ENCODE data around the gene OSBPL5.
"Not testable (repeated sequence)": the region's sequence is repeated elsewhere in the genome, so short reads cannot be mapped to it uniquely, and the experiment has no call there.

OSBPL5 gene

GRCh38 chr11:3123761-3124733, 41.1 kb downstream of the OSBPL5 start:
- no peak for DNase-seq (ENCODE audit: low read depth, low spot score)

- no peak for DNase-seq (ENCODE audit: low read depth, low spot score)
Measured at GRCh38 chr11:3123305-3123704, 41.8 kb downstream of the OSBPL5 start.

DNA sequence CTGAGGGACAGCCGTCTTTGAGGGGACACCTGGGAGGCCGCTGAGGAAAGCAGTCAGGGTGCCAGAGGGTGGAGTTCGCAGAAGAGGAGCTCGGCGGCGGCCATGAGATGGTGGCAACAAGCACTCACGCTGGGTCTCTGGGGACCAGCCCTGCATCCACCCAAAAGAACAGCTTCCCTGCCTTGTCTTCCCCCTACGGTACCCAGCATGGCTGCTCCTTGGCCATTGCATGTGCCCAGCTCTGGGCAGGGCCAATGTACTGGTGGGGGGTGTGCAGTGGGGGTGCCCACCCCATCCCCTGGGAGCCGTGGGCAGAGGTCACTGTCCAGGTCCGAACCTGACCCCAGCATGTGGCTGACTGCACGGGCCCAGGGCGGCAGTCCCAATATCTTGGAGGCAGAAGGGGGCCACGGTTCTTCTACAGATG, 42.3 kb downstream of the OSBPL5 start:
- DNase-seq (ENCODE audit: low read depth, low spot score) = no peak

- DNase-seq (ENCODE audit: low read depth, low spot score) = no peak
Measured at GRCh38 chr11:3121931-3122774, 43.0 kb downstream of the OSBPL5 start.

- no peak for DNase-seq (ENCODE audit: low read depth, low spot score)
Measured at GRCh38 chr11:3121416-3121815, 43.7 kb downstream of the OSBPL5 start.

GRCh38 chr11:3120071-3120792, 44.9 kb downstream of the OSBPL5 start:
- DNase-seq (ENCODE audit: low read depth, low spot score) = no peak

GRCh38 chr11:3119141-3119821, 45.8 kb downstream of the OSBPL5 start:
- no peak for DNase-seq (ENCODE audit: low read depth, low spot score)

- no peak for DNase-seq (ENCODE audit: low read depth, low spot score)
Measured at GRCh38 chr11:3115321-3115720, 49.8 kb downstream of the OSBPL5 start.

DNA sequence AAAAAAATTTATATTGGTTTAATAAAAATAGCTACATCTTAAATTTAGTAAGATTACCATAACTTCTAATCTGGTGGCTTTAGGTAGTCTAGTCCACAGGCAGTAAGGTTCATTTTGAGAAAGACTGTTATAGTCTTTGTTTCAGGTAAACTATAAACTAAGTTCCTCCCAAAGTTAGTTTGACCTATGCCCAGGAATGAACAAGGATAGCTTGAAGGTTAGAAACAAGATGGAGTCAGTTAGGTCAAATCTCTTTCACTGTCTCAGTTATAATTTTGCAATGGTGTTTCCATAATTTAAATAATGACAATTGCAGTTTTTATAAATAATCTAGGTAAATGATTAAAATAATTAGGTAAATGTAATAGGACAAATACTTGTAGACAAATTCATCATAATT, 51.4 kb downstream of the OSBPL5 start:
- not testable (repeated sequence) for DNase-seq (ENCODE audit: low read depth, low spot score)

GRCh38 chr11:3111919-3112690, 53.0 kb downstream of the OSBPL5 start:
- DNase-seq (ENCODE audit: low read depth, low spot score) = no peak

- DNase-seq (ENCODE audit: low read depth, low spot score) = no peak
Measured at GRCh38 chr11:3111466-3111865, 53.6 kb downstream of the OSBPL5 start.

DNA sequence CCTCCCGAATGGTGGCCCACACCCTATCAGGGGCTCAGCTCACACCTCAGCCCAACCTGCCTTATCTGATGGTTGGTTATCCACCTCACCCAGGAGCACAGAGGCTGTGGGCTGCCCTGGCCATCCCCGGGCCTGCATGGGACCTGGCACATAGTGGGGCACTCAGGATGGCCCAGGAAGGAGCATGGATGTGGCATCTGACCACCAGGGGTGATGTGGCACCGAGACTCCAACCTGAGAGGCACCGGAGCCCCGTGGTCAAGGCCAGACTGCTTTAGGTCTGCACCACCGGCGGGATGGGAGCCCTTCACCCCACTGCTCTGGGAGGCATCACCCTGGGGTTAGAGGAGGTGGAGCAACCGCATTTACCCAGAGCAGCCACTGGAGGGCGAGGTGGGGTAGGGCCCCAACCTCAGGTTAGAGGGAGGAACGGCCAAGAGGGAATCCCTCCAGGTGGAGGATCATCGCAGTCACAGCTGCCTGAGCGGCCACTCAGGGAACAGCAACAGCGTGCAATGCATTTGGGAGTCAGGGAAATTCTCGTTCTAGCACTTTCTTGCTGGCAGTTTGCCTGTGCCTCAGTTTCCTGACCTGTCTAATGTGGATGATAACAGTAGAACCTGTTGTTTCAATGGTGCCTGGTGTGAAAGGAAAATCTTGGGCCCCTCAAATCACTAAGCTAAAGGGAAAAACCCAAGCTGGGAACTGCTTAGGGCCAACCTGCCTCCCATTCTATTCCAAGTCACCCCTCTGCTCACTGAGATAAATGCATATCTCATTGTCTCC, 55.0 kb downstream of the OSBPL5 start:
- DNase-seq (ENCODE audit: low read depth, low spot score) = no peak

GRCh38 chr11:3109434-3109833, 55.7 kb downstream of the OSBPL5 start:
- no peak for DNase-seq (ENCODE audit: low read depth, low spot score)

GRCh38 chr11:3108183-3108721, 56.9 kb downstream of the OSBPL5 start:
- DNase-seq (ENCODE audit: low read depth, low spot score) = no peak

DNA sequence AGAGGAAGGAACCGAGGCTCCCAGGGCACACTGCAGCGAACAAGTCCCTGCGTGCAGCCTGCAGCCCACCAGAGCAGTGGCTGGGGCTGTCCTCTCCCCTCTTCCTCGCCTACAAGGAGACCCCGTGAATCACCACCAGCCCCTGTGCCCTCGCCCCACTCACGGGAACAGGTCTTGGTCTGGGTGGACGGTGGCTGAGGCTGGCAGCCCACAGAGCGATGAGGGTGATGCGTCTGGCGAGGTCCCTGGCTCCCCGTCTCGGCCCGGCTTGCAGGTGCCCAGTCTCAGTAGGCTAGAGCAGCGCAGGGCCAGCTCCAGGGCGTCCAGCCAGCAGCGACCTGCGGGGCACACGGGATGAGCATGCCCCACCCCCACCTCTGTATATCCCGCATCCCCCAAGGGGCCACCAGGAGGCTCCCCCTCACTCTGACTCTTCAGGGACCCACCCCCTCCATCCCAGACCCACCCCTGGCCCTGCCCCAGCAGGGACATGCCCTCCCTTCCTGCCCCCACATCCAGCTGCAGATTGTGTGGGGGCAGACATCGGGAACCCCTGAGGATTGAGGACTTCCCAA, 57.4 kb downstream of the OSBPL5 start:
- DNase-seq (ENCODE audit: low read depth, low spot score) = no peak

- DNase-seq (ENCODE audit: low read depth, low spot score) = no peak
Measured at GRCh38 chr11:3106736-3107524, 58.2 kb downstream of the OSBPL5 start.

GRCh38 chr11:3105791-3106735, 59.0 kb downstream of the OSBPL5 start:
- DNase-seq (ENCODE audit: low read depth, low spot score) = no peak
